Spleen (tissue), 11 donors: ENCODE data around the gene PPP1R15B. TPM values are rescaled to one million over a fixed set of nuclear protein-coding genes. Genes with fewer than 3 reads are reported as not detected.
A peak's percentile ranks its signal among the peaks of the same experiment; 100 is the strongest.

ENCODE experiments used
- DNase-seq: peaks from one replicate; pipeline ENCODE4 v3.0.0-alpha.2; 2020
- H3K27ac ChIP-seq, 8 donors: fragments of 200-600 bp; sonication (generic) in 7 of 8; 1 replicate in 4 of 8; 2 replicates in 4 of 8; pipeline versions ENCODE4 v1.5.0 to v1.8.0; 2016 to 2021; ENCODE audit warnings: inconsistent platforms in 4 of 8, mild to moderate bottlenecking in 4 of 8, moderate library complexity in 1 of 8
- H3K27me3 ChIP-seq, 7 donors: fragments of 200-600 bp; sonication (generic) in 6 of 7; replicated peaks in 1 of 7; 1 replicate in 4 of 7; 2 replicates in 3 of 7; pipeline versions ENCODE4 v1.5.0 to v1.8.0; 2016 to 2021; ENCODE audit warnings: inconsistent platforms in 3 of 7, mild to moderate bottlenecking in 1 of 7
- H3K36me3 ChIP-seq, 6 donors: fragments of 200-600 bp; sonication (generic) in 5 of 6; 1 replicate in 4 of 6; 2 replicates in 2 of 6; pipeline versions ENCODE4 v1.5.0 to v1.8.0; 2016 to 2021; ENCODE audit warnings: inconsistent platforms in 2 of 6
- H3K4me1 ChIP-seq, 6 donors: fragments of 200-600 bp; sonication (generic) in 5 of 6; 1 replicate in 3 of 6; 2 replicates in 3 of 6; pipeline versions ENCODE4 v1.5.0 to v1.8.0; 2016 to 2021; ENCODE audit warnings: inconsistent platforms in 3 of 6
- H3K4me3 ChIP-seq, 8 donors: fragments of 200-600 bp; sonication (generic) in 7 of 8; 1 replicate in 4 of 8; 2 replicates in 4 of 8; pipeline versions ENCODE4 v1.5.0 to v1.8.0; 2016 to 2021; ENCODE audit warnings: inconsistent platforms in 4 of 8, mild to moderate bottlenecking in 4 of 8, moderate library complexity in 2 of 8
- H3K9me3 ChIP-seq, 8 donors: fragments of 200-600 bp; sonication (generic) in 7 of 8; 1 replicate in 4 of 8; 2 replicates in 4 of 8; pipeline versions ENCODE4 v1.5.0 to v1.8.0; 2016 to 2021; ENCODE audit warnings: inconsistent platforms in 4 of 8
- CTCF ChIP-seq, 11 experiments: fragments of 200-600 bp in 7 of 11; fragments of 450-650 bp in 4 of 11; sonication (generic) in 4 of 11; IDR thresholded peaks in 8 of 11; conservative IDR thresholded peaks in 3 of 11; 1 replicate in 7 of 11; 2 replicates in 4 of 11; pipeline versions ENCODE4 v1.4.0 to v1.8.0; 2016 to 2021; ENCODE audit warnings: antibody characterized with exemption in 11 of 11, inconsistent platforms in 4 of 11, mild to moderate bottlenecking in 1 of 11
- POLR2A ChIP-seq, 3 donors: fragments of 450-650 bp; IDR thresholded peaks; one replicate each; pipeline ENCODE4 v1.5.1; 2017; ENCODE audit warnings: antibody characterized with exemption in 3 of 3, mild to moderate bottlenecking in 1 of 3
- POLR2AphosphoS5 ChIP-seq, 3 donors: sonication (generic); formaldehyde crosslinking; IDR thresholded peaks; one replicate each; pipeline ENCODE4 v1.5.1; 2017; ENCODE audit warnings: antibody characterized with exemption in 3 of 3
- WGBS, 5 donors: extraction: QIAGEN DNeasy Blood & Tissue Kit in 3 of 5; methylation state at CpG; one replicate each; pipeline versions ENCODE4 v1.1.5 to v1.1.7; 2013 to 2018; 5-methylcytosine and 5-hydroxymethylcytosine counted together
- intact Hi-C: fragments of 100-400 bp; cut with DNase I; formaldehyde crosslinking; loops from one replicate; pipeline ENCODE4 v1.15.0; 2023; ENCODE audit warnings: low total_unique reads
- polyA plus RNA-seq, 3 donors: library from polyadenylated mRNA; stranded (reverse); fragments of 200-250 nt; gene quantifications; one replicate each; pipeline ENCODE4 v1.2.1, GENCODE V29; 2013
- total RNA-seq, 7 donors: library from RNA; depleted of rRNA in 3 of 7; stranded (reverse); fragments of >200 nt in 3 of 7; fragmentation: NEBNext Ultra II Directional in 4 of 7; extraction: Animal tissue kit (Norgen Biotek cat#: 25700) in 4 of 7; gene quantifications; one replicate each; pipeline versions ENCODE4 v1.1.0 to v1.2.1, GENCODE V29; 2016 to 2021
- donor health status: healthy with polysubstance abuse.
- donor health status: DM: no; HTN: no; CAD: no; lungs with moderate emphysema.
- donor health status: DM: no; HTN: no; CAD: no.
- donor health status: Bipolar disorder and iron deficiency.
- donor health status: healthy.
- donor health status: DM: no; HTN: no; CAD: no.
- donor health status: DM: yes; HTN: yes; CAD: no.

PPP1R15B gene
- total and polyA plus RNA-seq, 10 donors = 10.8 to 73.1 (median 57.8) TPM

GRCh38 chr1:204447736-204448135, 36.1 kb upstream of the PPP1R15B start:
- Histone ChIP-seq H3K27ac (peak overlapping the region in 1 of 8 donors; percentile 2), H3K27me3 (no peaks in the 10 kb centered on the region), H3K4me3 (no peak overlapping the region), H3K9me3 (no peaks in the 10 kb centered on the region), H3K4me1 (peaks cover 14 to 78% (median 60%) of the 10 kb centered on the region in 6 donors), H3K36me3 (peaks cover 0 to 91% (median 53%) of the 10 kb centered on the region in 6 donors)
- DNase-seq = peak; percentile 46
- TF ChIP-seq CTCF (IDR thresholded peaks at IDR 0.05 in 8 of 11, conservative IDR thresholded peaks at IDR 0.05 in 3 of 11) (no peak), POLR2AphosphoS5 (IDR thresholded peaks at IDR 0.05) (no peak), POLR2A (IDR thresholded peaks at IDR 0.05) (no peak)
- intact Hi-C loops = loop anchor here (2.0 kb wide), 1 partner anchor 55 kb away; no protein-coding TSS in a partner anchor
- whole genome bisulfite sequencing, 5 donors = 67 to 85% (median 69%) methylated on average over 4 of the region's 4 CpGs

GRCh38 chr1:204447190-204447589, 35.6 kb upstream of the PPP1R15B start:
- TF ChIP-seq CTCF (IDR thresholded peaks at IDR 0.05 in 8 of 11, conservative IDR thresholded peaks at IDR 0.05 in 3 of 11) (no peak), POLR2A (IDR thresholded peaks at IDR 0.05) (no peak), POLR2AphosphoS5 (IDR thresholded peaks at IDR 0.05) (no peak)
- DNase-seq = peak; percentile 63
- Histone ChIP-seq H3K4me3 (no peak overlapping the region), H3K27me3 (no peaks in the 10 kb centered on the region), H3K27ac (peak overlapping the region in 3 of 8 donors; percentile 22 to 55 (median 30)), H3K9me3 (no peaks in the 10 kb centered on the region), H3K4me1 (peaks cover 13 to 76% (median 57%) of the 10 kb centered on the region in 6 donors), H3K36me3 (peaks cover 0 to 95% (median 58%) of the 10 kb centered on the region in 6 donors)
- 75 to 90% (median 88%) methylated on average over 6 of the region's 6 CpGs for WGBS, 5 donors
- intact Hi-C loops = loop anchor here (2.0 kb wide), 1 partner anchor 56 kb away; no protein-coding TSS in a partner anchor

GRCh38 chr1:204446413-204447111, 34.9 kb upstream of the PPP1R15B start:
- peak; percentile 92 for DNase-seq
- H3K27ac ChIP-seq = peak overlapping the region in 3 of 8 donors; percentile 22 to 55 (median 30)
- WGBS, 5 donors = 43 to 56% (median 44%) methylated on average over 10 to 11 of the region's 11 CpGs

More at GRCh38 chr1:204446413-204447111, 34.9 kb upstream of the PPP1R15B start:
- H3K36me3 ChIP-seq = peaks cover 0 to 97% (median 64%) of the 10 kb centered on the region in 6 donors
- no peak overlapping the region for H3K4me3 ChIP-seq
- no peak for TF ChIP-seq POLR2A (IDR thresholded peaks at IDR 0.05)
- peak; percentile 83 to 93 (median 89) for TF ChIP-seq CTCF (IDR thresholded peaks at IDR 0.05 in 8 of 11, conservative IDR thresholded peaks at IDR 0.05 in 3 of 11)
- peak in 2 of 3 donors; percentile 25 to 60 for TF ChIP-seq POLR2AphosphoS5 (IDR thresholded peaks at IDR 0.05)
- H3K4me1 ChIP-seq = peaks cover 13 to 74% (median 56%) of the 10 kb centered on the region in 6 donors
- no peaks in the 10 kb centered on the region for H3K9me3 ChIP-seq
- H3K27me3 ChIP-seq = no peaks in the 10 kb centered on the region
- intact Hi-C loops = loop anchor here (2.0 kb wide), 1 partner anchor 56 kb away; no protein-coding TSS in a partner anchor
